ENCODE measurements around the gene EARS2.
"Not testable (repeated sequence)": the region's sequence is repeated elsewhere in the genome, so short reads cannot be mapped to it uniquely, and the experiment has no call there.

EARS2 gene

DNA sequence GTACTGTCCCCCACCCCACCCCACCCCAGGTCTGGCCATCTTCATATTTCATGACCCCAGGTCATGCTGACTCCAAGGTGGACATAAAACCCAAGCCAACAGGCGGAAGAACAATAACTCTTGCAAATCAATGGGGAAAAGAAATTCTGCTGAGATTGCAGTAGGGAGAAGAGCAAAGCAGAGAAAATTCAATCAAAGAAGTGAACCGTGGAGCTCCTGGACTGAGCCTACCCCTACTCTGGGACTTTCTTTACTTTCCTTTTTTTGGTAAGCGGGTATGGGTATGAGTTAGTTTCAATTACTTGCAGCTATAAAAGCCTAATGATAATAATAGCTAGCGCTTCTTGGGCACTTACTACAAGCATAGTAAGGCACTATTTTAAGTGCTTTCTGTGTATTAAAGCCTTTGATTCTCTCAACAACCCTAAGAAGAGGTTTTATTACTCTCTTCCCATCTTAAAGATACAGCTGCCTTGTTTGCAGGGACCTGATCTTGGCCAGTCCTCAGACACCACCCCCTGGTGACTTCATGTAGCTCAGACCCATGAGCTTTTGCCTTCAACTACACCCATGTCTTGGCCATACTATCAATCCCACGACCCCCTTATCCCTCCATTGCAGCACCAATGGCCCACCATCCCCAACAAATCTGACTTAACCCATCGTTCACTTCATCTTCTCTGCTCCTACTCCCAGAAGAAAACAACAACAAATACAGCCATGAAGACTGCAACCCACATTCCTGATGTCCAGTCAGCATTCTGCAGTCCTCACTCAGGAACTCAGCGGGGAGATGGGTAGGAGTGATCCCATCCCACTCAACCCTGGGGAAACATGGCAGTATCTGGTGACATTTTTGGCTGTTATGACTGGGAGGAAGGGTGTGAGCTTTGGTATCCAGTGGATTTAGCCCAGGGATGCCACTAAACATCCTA lies 51.2 kb downstream of the EARS2 start:
- DNase-seq (ENCODE audit: low spot score): no peak

DNA sequence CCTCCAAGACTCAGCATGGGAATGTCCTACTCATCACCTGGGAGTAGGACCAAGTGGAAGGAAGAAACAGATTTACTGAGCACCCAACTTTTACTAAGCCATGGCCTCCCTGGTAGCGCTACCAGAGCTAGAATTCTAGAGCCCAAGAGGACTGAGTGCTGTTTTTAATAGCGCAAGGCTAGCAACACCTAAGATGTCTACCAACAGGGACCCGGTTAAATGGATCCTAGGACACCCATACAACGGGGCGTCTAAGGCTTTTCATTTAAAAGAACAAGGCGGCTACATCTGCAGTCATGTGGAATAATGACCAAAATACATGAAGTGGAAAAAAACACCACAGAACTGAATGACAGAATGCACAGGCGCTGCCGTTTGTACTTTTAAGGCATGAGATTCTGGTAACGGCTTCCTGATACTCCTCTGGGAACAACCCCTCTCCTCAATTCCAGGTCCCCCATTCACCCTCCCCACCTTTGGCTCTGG lies 51.9 kb downstream of the EARS2 start:
- DNase-seq (ENCODE audit: low spot score): no peak

DNA sequence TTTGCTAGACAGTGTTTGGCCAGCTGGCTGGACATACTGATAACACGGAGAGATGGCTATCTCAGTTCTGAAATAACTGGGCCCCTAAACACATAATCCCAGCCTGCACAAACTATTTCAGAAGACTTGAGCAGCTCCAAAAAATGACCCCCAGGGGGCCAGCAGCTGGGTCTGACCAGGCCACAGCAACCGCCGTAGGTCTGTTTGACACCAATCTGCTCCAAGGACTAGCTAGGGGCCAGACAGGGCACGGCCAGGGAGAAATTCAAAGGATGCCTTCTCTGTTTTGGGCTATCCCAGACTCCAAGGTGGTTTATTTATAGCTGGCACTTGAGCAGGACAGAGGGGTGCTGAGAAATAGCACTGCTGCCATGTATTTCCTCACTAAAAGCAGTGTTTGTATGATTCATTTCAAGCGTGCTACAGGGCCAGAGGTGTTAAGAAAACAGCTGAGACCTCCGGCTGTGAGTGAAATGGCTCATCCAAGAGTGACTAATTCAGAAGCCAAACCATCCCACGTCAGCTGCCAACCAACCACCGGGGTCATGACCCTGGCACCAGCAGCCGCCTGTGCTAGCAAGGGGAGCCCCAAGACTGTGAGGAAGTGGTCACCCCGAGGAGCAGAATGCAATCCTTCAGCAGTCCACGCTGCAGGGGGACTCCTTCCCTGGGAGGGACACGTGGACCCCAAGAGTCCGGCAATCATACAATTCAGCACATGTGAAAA lies 52.5 kb downstream of the EARS2 start:
- DNase-seq (ENCODE audit: low spot score): peak; percentile 68

DNA sequence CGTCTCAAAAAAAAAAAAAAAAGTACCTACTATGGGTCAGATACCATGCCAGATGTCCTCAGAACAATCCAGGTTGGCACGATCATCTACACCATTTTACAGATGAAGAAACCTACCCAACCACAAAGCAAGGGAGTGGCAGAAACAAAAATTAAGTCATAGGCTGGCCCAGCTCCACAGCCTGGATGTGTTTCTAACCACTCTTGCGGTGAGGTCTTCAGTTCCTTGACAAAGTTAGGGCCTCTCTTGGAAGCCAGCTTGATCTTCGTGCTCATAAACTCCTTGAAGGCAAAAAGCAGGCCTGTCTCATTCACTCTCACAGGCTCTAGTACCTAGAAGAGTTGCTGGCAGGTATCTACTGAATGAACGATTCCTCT lies 53.1 kb downstream of the EARS2 start:
- no peak for DNase-seq (ENCODE audit: low spot score)

DNA sequence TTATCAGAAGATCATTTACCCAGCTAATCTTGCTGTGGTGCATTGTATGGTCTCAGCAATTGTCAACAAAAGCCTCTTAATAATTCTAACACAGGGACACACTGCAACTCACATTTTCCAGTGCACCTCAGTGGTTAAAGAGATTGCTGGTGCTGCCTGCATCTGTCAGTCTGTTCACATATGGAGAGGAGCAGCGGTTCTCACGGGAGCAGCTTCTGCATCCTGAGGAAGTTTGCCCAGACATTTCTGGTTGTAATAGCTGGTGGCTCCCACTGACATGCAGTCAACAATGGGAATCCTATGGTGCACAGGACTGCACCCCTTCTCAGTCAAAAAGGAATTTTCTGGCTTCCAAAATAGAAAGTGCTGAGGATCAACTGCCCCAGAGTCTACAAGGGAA lies 54.7 kb downstream of the EARS2 start:
- no peak for DNase-seq (ENCODE audit: low spot score)

DNA sequence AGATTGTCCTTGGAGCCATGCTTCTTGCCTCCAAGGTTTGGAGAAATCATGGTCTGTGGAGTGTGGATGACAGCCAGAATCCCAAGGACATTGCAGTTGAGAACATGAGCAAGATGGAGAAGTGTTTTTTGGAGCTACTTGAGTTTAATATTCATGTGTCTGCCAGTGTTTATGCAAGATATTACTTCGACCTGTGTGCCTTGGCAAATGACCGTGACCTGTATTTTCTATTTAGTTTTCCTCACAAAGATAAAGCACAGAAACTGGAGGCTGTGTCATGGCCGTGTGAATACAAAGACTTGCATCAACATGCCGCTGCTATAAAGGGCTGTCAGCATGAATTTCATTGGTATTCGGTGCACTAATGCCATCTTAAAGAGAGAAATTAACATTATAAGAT lies 55.9 kb downstream of the EARS2 start:
- no peak for DNase-seq (ENCODE audit: low spot score)

DNA sequence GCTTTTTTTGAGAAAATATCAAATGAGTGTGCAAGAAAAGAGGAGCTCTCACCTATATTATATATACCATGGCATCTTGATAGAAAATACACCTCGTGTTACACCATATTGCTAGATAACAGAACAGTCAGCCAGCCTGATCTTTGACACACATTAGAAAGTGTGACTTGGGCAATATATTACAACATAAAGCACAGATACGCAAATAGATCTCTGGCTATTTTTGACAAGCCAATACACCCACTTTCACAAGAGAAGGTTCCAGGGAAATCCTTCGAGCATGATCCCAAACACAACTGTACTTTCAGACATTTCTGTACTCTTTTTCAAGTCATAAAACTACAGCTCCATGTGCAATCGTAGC lies 56.3 kb downstream of the EARS2 start:
- no peak for DNase-seq (ENCODE audit: low spot score)

DNA sequence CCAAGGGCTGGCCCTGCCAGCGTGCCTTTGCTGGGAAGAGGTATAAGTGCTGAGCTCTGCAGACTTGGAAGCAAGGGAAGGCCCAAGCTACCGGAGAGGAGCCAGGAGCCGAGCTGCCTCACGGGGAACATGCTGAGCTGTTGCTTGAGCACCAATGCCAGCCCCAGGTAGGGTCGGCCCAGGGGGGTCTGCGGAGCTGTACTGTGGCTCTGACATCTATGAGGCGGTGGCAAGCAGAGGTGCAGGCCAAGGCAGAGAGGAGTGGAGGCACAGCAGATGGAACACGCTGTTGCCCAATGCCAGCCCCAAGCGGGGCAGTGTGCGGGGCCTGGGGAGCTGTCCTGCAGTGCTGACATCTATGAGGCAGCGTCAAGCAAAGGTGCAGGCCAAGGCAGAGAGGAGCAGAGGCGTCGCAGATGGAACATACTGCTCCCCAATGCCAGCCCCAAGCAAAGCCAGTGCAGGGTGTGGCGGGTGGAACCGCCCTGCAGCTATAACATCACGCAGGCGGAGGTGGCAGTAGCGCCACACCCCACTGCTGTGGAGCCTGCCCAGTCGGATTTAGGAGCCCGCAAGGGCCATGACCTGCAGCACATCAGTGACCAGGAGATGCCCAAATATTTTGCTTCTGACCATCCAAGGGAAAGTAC lies 56.8 kb downstream of the EARS2 start:
- DNase-seq (ENCODE audit: low spot score): no peak

DNA sequence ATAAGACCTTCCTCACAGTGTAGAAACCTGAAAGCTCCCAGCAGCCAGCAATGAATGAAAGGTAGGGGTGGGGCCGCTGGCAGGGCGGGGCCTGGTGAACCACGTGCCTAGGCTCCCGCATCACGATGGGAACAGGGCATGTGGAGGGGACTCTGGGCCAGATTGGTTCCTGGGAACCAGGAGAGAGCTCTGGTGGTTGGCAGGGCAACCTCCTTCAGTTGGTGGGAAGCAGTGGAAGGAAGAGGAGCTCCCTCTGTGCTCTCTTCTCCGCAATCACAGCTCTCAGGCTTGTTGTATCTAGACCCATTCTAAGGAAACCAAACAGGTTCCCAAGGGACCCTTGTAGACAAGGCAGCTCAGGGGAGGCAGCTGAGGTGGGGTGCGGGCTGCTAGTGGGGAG lies 57.3 kb downstream of the EARS2 start:
- no peak for DNase-seq (ENCODE audit: low spot score)

DNA sequence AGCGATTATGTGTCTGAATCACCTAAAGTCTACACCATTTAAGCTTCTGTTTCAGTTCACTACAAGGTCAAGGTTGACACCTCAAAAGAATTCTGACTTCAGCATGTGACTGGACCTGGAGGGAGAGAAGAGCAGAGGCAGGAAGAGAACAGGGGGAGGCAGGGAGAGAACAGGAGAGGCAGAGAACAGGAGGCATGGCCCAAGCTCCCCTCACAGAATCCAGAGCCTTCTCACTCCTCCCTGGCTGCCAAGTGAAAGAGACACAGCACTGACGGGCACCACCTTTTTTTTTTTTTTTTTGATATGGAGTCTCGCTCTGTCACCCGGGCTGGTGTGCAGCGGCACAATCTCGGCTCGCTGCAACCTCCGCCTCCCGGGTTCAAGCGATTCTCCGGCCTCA lies 58.3 kb downstream of the EARS2 start:
- DNase-seq (ENCODE audit: low spot score): no peak

DNA sequence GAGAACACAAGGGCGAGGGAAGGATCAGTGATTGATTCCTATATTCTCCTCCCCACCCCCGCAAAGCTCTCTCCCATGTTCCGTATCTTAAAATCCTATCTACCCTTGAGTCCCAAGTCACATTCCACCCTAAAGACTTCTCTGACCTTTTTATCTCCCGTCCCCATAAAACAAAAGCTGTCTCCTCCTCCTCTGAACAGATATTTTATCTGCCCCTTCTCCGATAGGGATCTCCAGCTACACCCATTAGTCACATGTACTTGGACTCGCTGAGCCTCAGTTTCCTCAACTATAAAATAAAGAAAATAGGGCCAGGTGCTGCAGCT lies 59.6 kb downstream of the EARS2 start:
- DNase-seq (ENCODE audit: low spot score): no peak

DNA sequence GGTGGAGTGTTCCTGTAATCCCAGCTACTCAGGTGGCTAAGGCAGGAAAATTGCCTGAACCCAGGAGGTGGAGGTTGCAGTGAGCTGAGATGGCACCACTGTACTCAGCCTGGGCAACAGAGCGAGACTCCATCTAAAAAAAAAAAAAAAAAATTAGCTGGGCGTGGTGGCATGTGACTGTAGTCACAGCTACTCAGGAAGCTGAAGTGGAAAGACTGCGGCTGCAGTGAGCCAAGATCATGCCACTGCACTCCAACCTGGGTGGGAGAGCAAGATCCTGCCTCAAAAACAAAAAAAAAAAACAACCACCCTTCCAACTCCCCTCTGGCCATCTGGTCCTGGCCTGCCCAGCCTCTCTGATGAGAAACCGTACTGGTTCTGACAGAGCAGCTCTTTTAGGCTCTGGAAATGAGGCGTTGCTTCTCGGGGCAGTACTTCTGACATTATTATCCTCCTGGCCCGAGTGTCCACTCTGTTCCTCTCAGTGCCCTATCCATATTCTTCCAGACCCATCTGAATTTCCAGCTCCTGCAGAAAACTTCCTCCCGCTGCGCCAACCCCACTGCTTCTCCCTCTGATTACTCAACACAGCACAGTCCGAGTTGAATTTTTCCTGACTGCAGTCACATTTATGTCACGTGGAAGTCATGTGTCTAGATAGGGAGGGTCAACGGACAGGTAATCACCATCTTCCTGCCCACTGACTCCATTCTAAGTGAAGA lies 60.2 kb downstream of the EARS2 start:
- no peak for DNase-seq (ENCODE audit: low spot score)

DNA sequence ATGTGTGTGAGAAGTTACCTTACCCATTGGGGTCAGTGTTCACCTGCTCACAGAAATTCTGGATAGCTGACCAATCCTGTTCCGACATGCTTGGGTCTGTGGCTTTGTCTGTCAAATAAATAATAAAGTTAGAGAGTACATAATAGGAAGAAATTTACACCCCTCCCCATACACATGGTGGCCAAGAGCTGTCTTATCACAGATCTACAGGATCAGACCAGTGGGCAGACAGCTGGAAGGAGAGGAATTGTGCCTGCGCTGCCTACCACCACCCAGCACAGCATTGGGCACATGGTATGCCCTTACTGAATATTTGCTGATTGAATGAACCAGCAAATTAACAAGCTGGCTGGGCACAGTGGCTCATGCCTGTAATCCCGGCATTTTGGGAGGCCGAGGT lies 61.5 kb downstream of the EARS2 start:
- no peak for DNase-seq (ENCODE audit: low spot score)

DNA sequence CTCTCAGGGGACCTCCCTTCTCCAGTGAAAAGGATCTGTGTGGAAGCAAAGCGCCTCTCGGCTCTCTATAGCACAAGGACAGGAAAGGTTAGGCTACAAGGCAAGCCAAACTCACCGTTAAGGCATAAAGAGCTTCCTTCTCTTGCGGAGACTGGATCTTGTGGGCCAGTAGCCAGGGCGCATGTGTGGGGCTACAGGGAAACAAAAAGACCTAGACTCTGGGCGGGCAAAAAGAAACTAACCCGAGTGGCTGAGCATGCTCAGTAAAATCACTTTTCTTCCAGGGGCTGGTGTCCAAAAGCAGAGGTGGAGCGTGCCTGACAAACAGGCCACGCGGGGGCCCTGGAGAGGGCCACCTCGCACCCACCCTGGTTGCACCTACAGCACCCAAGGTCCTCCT lies 63.0 kb downstream of the EARS2 start:
- DNase-seq (ENCODE audit: low spot score): no peak

DNA sequence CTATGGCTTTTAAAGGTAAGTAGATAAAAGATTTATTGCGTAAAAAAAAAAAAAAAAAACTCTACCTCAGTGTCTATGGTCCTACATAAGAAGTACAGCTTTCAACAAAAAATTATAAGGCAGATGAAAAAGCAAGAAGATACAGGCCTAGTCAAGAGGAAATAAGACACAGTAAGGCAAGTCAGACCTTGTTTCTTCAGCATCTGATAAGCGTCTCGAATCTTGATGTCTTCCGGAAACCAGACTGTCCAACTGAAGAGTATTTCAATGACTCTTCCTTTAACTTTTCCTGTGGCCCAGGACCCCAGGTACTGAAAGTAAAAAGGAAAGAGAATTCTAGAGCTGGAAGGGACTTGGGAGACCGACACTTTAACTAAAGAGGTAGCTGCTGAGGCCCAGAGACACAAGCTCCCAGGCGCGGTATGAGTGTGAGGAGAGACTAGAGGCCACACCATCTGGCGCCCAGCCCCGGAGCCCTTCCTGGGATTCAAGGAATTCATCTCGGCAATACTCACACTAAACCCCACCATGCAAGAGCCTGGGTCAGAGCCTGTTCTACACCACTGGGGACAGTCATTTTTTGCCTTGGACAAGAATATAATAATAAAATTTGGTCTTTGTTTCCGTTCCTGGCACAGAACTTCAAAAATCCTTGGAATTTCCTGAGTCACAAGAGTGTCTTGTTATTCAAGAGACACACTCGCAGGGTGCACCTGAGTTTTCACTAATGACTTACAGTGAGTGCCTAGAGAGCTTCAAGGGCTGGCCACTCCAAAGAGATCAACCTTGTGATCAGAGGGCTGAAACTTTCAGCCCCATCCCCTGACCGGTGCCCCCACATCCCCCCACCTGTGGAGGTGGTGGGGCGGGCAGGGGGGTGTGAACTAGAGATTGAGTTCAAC lies 65.4 kb downstream of the EARS2 start:
- no peak for DNase-seq (ENCODE audit: low spot score)

DNA sequence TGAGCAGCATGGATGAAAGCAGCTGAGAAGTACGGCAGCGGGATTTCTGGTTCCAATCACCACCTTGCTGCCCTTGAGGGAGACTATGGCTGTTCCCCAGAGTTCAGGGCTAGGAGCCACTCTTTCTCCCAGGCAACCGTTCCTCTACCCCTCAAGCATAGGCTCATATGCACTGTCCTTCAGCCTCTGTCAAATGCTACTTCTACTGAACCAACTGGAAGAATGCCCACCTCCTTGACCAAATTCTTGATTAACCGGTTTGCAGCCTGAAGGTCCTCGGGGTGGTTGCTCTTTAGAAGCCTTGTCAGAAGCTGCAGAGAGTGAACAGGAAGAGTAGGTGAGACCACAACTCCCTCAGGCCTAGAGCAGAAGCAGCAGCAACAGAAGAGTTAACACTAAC lies 70.7 kb downstream of the EARS2 start:
- DNase-seq (ENCODE audit: low spot score): no peak

DNA sequence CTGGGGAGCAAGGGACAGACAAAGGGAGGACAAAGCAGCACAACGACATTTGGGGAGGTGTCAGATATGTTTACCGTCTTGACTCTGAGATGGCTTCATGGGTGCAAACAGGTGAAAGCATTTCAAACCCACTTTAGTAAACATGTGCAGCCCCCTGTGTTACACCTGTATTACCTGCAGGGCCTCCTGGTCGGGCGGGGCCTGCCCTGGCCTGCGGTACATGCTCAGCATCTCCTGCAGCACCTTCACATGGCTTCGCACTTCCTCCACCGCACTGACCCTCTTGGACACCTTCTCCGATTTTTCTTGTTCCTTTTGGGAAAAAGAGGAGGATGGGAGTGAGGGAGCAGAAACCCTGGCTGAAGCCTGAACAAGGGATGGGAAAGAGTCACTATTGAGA lies 71.3 kb downstream of the EARS2 start:
- no peak for DNase-seq (ENCODE audit: low spot score)

DNA sequence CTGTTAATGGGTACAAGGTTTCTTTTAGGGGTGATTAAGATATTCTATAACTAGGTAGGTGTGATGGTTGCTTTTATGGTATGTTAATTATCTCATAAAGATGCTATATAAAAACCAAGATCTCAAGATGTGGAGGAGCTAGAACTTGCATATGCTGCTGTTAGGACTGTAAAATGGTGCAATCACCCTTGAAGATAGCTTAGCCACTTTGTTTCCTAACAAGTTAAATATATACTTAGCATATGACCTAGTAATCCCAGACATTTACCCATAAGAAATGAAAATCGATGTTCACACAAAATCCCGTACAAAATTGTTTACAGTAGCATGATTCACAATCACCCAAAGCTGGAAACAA lies 71.9 kb downstream of the EARS2 start:
- DNase-seq (ENCODE audit: low spot score): no peak

DNA sequence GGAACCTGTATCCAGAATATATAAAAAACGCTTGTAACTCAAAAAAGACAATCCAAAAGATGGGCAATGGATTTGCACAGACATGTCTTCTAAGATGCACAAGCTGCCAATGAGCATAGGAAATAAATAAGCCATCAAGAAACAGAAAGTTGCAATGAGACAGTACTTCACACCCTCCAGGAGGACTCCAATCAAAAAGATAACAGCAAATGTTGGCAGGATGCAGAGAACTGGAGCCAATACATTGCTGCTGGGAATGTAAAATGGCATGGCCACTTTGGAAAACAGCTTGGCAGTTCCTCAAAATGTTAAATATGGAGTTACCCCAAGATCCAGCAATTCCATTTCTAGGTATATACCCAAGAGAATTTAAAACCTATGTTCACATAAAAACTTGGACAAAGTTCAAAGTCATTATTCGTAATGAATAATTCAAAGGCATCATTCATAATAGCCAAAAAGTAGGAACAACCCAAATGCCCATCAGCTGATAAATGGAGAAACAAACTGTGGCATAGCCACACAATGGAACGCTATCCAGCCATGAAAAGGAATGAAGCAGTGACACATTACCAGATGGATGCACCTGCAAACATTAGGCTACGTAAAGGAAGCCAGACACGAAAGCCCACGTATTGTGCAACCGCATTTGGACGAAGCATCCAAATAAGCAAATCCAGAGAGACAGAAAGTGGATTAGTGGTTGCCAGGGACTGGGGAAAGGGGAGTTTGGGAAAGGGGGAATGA lies 72.5 kb downstream of the EARS2 start:
- no peak for DNase-seq (ENCODE audit: low spot score)

DNA sequence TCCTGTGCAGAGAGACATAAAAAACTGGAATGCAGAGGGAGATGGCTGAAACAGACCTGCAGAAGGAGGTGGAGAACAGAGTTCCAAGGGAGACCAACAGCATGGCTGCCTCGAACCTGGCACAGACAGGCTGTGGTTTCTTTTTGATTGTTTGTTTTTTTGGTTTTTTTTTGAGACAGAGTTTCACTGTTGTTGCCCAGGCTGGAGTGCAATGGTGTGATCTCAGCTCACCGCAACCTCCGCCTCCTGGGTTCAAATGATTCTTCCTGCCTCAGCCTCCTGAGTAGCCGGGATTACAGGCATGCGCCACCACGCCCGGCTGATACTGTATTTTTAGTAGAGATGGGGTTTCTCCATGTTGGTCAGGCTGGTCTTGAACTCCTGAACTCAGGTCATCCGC lies 73.7 kb downstream of the EARS2 start:
- not testable (repeated sequence) for DNase-seq (ENCODE audit: low spot score)

DNA sequence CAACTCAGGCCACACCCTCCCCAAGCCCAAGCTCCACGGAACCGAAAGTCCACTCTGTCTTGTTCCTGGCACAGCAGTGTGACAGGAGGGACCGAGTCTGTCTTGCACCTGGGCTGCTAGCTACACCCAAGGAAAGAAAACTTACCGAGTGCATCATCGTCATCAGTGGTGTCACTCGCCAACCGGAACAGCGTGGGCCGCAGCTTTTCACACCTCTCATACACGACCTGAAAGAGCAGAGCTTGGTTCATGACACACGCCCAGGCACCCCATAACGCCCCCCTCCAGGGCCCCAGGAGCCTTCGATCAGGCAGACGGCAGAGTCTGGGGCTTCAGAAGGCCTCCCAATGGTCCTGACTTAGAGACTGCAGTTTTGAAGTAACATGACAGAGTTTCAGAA lies 74.4 kb downstream of the EARS2 start:
- DNase-seq (ENCODE audit: low spot score): no peak
